ENCODE data around the gene EMP1. TPM values are rescaled to one million over a fixed set of nuclear protein-coding genes. Genes with fewer than 3 reads are reported as not detected.

The EMP1 gene
- total and polyA plus RNA-seq, 2 experiments from 2014 or later, result 0.07 to 0.39 TPM

GRCh38 chr12:13147688-13148484, 48.6 kb upstream of the EMP1 start:
- Histone ChIP-seq H3K9me2 (ENCODE audit: insufficient read depth) (peaks cover 10% of the 10 kb centered on the region; the same call in 1 of the 2 replicates), H3F3A (replicated peaks; ENCODE audit: low read depth) (no peaks in the 10 kb centered on the region), H4K20me1 (replicated peaks; ENCODE audit: insufficient read depth) (no peaks in the 10 kb centered on the region), H3K79me2 (replicated peaks; ENCODE audit: insufficient read depth) (no peaks in the 10 kb centered on the region), H3K4me1 (ENCODE audit: insufficient read depth) (no peaks in the 10 kb centered on the region), H2AFZ (no peak overlapping the region), H3K36me3 (ENCODE audit: insufficient read depth) (no peaks in the 10 kb centered on the region), H3K27ac (ENCODE audit: low read depth) (no peak overlapping the region), H3K27me3 (ENCODE audit: insufficient read depth) (no peaks in the 10 kb centered on the region), H3K4me3 (no peak overlapping the region), H3K4me2 (no peak overlapping the region)
- TF ChIP-seq ZNF331 (CRISPR knock-in tag; IDR thresholded peaks at IDR 0.05; ENCODE audit: low read depth), result no peak
- TF ChIP-seq CTCF (conservative IDR thresholded peaks at IDR 0.05; ENCODE audit: low read depth in 2 of 2), result no peak
- TF ChIP-seq CREB1 (CRISPR knock-in tag; IDR thresholded peaks at IDR 0.05; ENCODE audit: low read depth), result no peak
- TF ChIP-seq ZNF114 (CRISPR knock-in tag; IDR thresholded peaks at IDR 0.05), result no peak
- no peak for TF ChIP-seq ZNF462 (CRISPR knock-in tag; IDR thresholded peaks at IDR 0.05)
- no peak for TF ChIP-seq JUNB (IDR thresholded peaks at IDR 0.05; ENCODE audit: unreplicated experiment)
- TF ChIP-seq NANOG (IDR thresholded peaks at IDR 0.05; ENCODE audit: borderline replicate concordance), result no peak
- TF ChIP-seq REST (IDR thresholded peaks at IDR 0.05; ENCODE audit: unreplicated experiment), result no peak
- TF ChIP-seq EZH2 (IDR thresholded peaks at IDR 0.05; ENCODE audit: low read depth, unreplicated experiment), result no peak
- no peak for TF ChIP-seq ETS1 (IDR thresholded peaks at IDR 0.05)
- no peak for TF ChIP-seq EZH2phosphoT487 (IDR thresholded peaks at IDR 0.05; ENCODE audit: unreplicated experiment)
- TF ChIP-seq POLR2AphosphoS5 (IDR thresholded peaks at IDR 0.05; ENCODE audit: low read depth), result no peak
- no peak for TF ChIP-seq STAT1 (IDR thresholded peaks at IDR 0.05; ENCODE audit: unreplicated experiment)
- H3K4me3 Mint-ChIP-seq, result no peak overlapping the region
- H3K27me3 Mint-ChIP-seq (ENCODE audit: insufficient read depth, low read depth, poor library complexity), result peaks cover 3% of the 10 kb centered on the region
- no peaks in the 10 kb centered on the region for H3K36me3 Mint-ChIP-seq (ENCODE audit: low read depth)
- DNase-seq (ENCODE audit: low spot score) (no peak), ATAC-seq (no peak)
- H3K27ac Mint-ChIP-seq, result no peak overlapping the region
- H3K4me1 Mint-ChIP-seq, result peaks cover 2% of the 10 kb centered on the region; the same call in 1 of the 3 replicates
- no peaks in the 10 kb centered on the region for H3K9me3 Mint-ChIP-seq

Data from GM23338 (cell line).